ENCODE data around the gene A4GALT.
"Not testable (repeated sequence)": the region's sequence is repeated elsewhere in the genome, so short reads cannot be mapped to it uniquely, and the experiment has no call there.

DNA sequence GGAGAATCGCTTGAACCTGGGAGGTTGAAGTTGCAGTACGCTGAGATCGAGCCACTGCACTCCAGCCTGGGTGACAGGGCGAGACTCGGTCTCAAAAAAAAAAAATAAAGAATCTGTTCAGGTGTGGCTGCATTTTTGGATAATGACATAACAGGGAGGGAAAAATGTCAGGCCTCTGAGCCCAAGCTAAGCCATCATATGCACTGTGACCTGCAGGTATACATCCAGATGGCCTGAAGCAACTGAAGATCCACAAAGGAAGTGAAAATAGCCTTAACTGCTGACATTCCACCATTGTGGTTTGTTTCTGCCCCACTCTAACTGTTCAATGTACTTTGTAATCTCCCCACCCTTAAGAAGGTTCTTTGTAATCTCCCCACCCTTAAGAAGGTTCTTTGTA, 19.6 kb upstream of the A4GALT start:
- TF ChIP-seq CTCF (conservative IDR thresholded peaks at IDR 0.05; ENCODE audit: low read length); EZH2phosphoT487 (IDR thresholded peaks at IDR 0.05; ENCODE audit: borderline replicate concordance): not testable (repeated sequence)

Data from Loucy (cell line).